Neural cell (in vitro differentiated cells): ENCODE measurements around the gene PLCB1. TPM values are rescaled to one million over a fixed set of nuclear protein-coding genes. Genes with fewer than 3 reads are reported as not detected.

ENCODE experiments used
- H2AFZ ChIP-seq: fragments of 200-600, 300-800 bp; sonication (generic), shearing (Covaris generic); 2 replicates; pipeline ENCODE4 v1.6.0; 2014; ENCODE audit warnings: low read depth, mild to moderate bottlenecking, antibody characterized with exemption, low read length, moderate library complexity
- H3F3A ChIP-seq: fragments of 200-600 bp; shearing (Covaris generic); 2 replicates; pipeline ENCODE4 v1.6.1; 2016; ENCODE audit warnings: mild to moderate bottlenecking, moderate library complexity, mixed read lengths, antibody characterized with exemption, low read length; ENCODE audit not compliant: insufficient read depth, poor library complexity, severe bottlenecking
- H3K27ac ChIP-seq: fragments of 200-600, 300-800 bp; sonication (generic), shearing (Covaris generic); 2 replicates; pipeline ENCODE4 v1.5.1; 2014; ENCODE audit warnings: mild to moderate bottlenecking, low read length, moderate library complexity
- H3K27me3 ChIP-seq: fragments of 300-800, 200-600 bp; sonication (generic), shearing (Covaris generic); 2 replicates; pipeline ENCODE4 v1.6.0; 2014; ENCODE audit warnings: mild to moderate bottlenecking, low read depth, low read length, moderate library complexity; ENCODE audit not compliant: insufficient read depth
- H3K36me3 ChIP-seq: fragments of 300-800, 200-600 bp; sonication (generic), shearing (Covaris generic); 2 replicates; pipeline ENCODE4 v1.5.1; 2014; ENCODE audit warnings: mild to moderate bottlenecking, antibody characterized with exemption, low read length, moderate library complexity; ENCODE audit not compliant: insufficient read depth
- H3K4me2 ChIP-seq: fragments of 300-800, 200-600 bp; sonication (generic), shearing (Covaris generic); 2 replicates; pipeline ENCODE4 v1.6.0; 2014; ENCODE audit warnings: mild to moderate bottlenecking, low read length
- H3K4me3 ChIP-seq: fragments of 300-800, 200-600 bp; sonication (generic), shearing (Covaris generic); 2 replicates; pipeline ENCODE4 v1.5.1; 2014; ENCODE audit warnings: mild to moderate bottlenecking, low read length, moderate library complexity
- H3K79me2 ChIP-seq: fragments of 200-600 bp; shearing (Covaris generic); replicated peaks from 2 replicates; pipeline ENCODE4 v1.6.0; 2014; ENCODE audit warnings: mild to moderate bottlenecking, low read length, moderate library complexity; ENCODE audit not compliant: insufficient read depth
- H3K9ac ChIP-seq: fragments of 300-800, 200-600 bp; sonication (generic), shearing (Covaris generic); 2 replicates; pipeline ENCODE4 v1.6.1; 2016; ENCODE audit warnings: mild to moderate bottlenecking, low read length, mixed read lengths
- H3K9me2 ChIP-seq: fragments of 200-600 bp; shearing (Covaris generic); 2 replicates; pipeline ENCODE4 v1.6.1; 2016; ENCODE audit warnings: mild to moderate bottlenecking, low read length, mixed read lengths; ENCODE audit not compliant: insufficient read depth
- H3K9me3 ChIP-seq: fragments of 200-600, 300-800 bp; sonication (generic), shearing (Covaris generic); 2 replicates; pipeline ENCODE4 v1.6.1; 2016; ENCODE audit warnings: mild to moderate bottlenecking, mixed run types, low read length, moderate library complexity, mixed read lengths
- H4K20me1 ChIP-seq: fragments of 200-600 bp; shearing (Covaris generic); 2 replicates; pipeline ENCODE4 v1.6.1; 2016; ENCODE audit warnings: mild to moderate bottlenecking, mixed run types; ENCODE audit not compliant: insufficient read depth
- EP300 ChIP-seq: fragments of 450-650 bp; conservative IDR thresholded peaks from 2 replicates; pipeline ENCODE4 v1.6.1; 2014; ENCODE audit warnings: antibody characterized with exemption, mild to moderate bottlenecking, moderate library complexity; ENCODE audit not compliant: poor library complexity, severe bottlenecking
- EZH2 ChIP-seq: fragments of 200-600, 300-800 bp; shearing (Covaris generic), sonication (generic); IDR thresholded peaks from 2 replicates; pipeline ENCODE4 v1.6.1; 2014; ENCODE audit warnings: antibody characterized with exemption, low read length, borderline replicate concordance, mild to moderate bottlenecking; ENCODE audit not compliant: insufficient read depth, poor library complexity, severe bottlenecking
- MXI1 ChIP-seq: fragments of 450-650 bp; conservative IDR thresholded peaks from 2 replicates; pipeline ENCODE4 v1.6.1; 2014; ENCODE audit warnings: antibody characterized with exemption, mild to moderate bottlenecking; ENCODE audit not compliant: poor library complexity, severe bottlenecking
- POLR2AphosphoS5 ChIP-seq: IDR thresholded peaks from 2 replicates; pipeline ENCODE4 v1.6.1; 2012
- RAD21 ChIP-seq: fragments of 450-650 bp; conservative IDR thresholded peaks from 2 replicates; pipeline ENCODE4 v1.6.1; 2014; ENCODE audit warnings: antibody characterized with exemption, mild to moderate bottlenecking, moderate library complexity
- SMC3 ChIP-seq: fragments of 450-650 bp; conservative IDR thresholded peaks from 2 replicates; pipeline ENCODE4 v1.6.1; 2014; ENCODE audit warnings: antibody characterized with exemption, mild to moderate bottlenecking, moderate library complexity; ENCODE audit not compliant: poor library complexity
- TAF1 ChIP-seq: IDR thresholded peaks from 2 replicates; pipeline ENCODE4 v1.6.1; 2012; ENCODE audit warnings: low read depth
- polyA plus RNA-seq: library from polyadenylated mRNA; depleted of rRNA; stranded (reverse); fragments of >200 nt; gene quantifications from 2 replicates; pipeline ENCODE4 v1.2.3, GENCODE V29; 2014
- TF ChIP-seq, protein P1 (sequence below): IDR thresholded peaks from 2 replicates; pipeline ENCODE4 v1.6.1; 2012; ENCODE audit warnings: borderline replicate concordance
- TF ChIP-seq, protein P2 (sequence below): fragments of 450-650 bp; IDR thresholded peaks from 2 replicates; pipeline ENCODE4 v1.5.1; 2014; ENCODE audit warnings: antibody characterized with exemption, mild to moderate bottlenecking, moderate library complexity; ENCODE audit not compliant: poor library complexity, severe bottlenecking

Gene PLCB1
- polyA plus RNA-seq, 1 donor from 2014 or later = 11.4 TPM

DNA sequence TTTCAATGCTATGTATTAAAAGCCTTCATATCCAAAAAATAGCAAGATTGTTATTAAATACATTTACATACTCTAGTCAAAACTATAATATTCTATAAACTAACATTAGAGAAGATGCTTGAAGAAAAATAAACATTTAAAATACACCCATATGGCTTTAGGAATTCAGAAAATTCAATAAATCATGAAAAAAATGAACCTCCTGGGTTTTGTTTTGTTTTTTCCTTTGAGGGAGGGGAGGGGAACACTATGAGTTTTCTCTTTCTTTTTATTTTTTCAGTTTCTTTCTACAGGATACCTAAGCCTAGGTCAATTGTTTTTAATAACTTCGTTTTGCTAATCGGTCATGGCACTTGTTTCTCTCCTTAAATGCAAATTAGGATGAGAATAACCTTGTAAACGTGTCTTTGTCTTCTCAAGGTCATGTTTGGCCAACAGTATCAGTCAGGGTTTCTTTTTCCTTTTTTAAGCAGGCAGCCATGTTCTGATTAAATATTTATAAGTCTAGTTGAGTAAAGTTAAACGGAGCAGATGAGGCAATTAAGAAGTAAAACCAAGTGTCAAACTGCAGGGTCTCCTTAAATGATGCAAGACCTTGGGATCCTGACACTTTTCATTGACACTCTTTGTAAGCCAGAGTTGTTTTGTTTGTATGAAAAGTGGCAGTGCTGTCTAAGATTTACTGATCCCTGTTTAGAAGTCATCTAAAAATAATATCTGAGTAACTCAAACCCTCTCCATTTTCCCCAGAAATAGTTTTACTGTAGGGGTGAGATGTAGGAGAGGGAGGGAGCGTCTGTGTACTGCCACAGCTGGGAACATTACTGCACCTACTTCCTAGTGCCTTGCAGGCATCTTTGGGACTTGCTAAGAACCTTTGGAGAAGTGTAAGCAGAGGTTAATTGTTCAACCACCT, 392.3 kb downstream of the PLCB1 start:
- H3K27me3 ChIP-seq = no peaks in the 10 kb centered on the region
- H3K4me3 ChIP-seq = no peak overlapping the region
- H3K9ac ChIP-seq = no peak overlapping the region
- no peaks in the 10 kb centered on the region for H3K79me2 ChIP-seq
- no peak overlapping the region for H2AFZ ChIP-seq
- TF ChIP-seq SMC3 (no peak), MXI1 (no peak), EP300 (no peak), RAD21 (no peak), EZH2 (no peak), POLR2AphosphoS5 (no peak), TAF1 (no peak)
- TF ChIP-seq, protein P1, sequence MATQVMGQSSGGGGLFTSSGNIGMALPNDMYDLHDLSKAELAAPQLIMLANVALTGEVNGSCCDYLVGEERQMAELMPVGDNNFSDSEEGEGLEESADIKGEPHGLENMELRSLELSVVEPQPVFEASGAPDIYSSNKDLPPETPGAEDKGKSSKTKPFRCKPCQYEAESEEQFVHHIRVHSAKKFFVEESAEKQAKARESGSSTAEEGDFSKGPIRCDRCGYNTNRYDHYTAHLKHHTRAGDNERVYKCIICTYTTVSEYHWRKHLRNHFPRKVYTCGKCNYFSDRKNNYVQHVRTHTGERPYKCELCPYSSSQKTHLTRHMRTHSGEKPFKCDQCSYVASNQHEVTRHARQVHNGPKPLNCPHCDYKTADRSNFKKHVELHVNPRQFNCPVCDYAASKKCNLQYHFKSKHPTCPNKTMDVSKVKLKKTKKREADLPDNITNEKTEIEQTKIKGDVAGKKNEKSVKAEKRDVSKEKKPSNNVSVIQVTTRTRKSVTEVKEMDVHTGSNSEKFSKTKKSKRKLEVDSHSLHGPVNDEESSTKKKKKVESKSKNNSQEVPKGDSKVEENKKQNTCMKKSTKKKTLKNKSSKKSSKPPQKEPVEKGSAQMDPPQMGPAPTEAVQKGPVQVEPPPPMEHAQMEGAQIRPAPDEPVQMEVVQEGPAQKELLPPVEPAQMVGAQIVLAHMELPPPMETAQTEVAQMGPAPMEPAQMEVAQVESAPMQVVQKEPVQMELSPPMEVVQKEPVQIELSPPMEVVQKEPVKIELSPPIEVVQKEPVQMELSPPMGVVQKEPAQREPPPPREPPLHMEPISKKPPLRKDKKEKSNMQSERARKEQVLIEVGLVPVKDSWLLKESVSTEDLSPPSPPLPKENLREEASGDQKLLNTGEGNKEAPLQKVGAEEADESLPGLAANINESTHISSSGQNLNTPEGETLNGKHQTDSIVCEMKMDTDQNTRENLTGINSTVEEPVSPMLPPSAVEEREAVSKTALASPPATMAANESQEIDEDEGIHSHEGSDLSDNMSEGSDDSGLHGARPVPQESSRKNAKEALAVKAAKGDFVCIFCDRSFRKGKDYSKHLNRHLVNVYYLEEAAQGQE = no peak
- TF ChIP-seq, protein P2, sequence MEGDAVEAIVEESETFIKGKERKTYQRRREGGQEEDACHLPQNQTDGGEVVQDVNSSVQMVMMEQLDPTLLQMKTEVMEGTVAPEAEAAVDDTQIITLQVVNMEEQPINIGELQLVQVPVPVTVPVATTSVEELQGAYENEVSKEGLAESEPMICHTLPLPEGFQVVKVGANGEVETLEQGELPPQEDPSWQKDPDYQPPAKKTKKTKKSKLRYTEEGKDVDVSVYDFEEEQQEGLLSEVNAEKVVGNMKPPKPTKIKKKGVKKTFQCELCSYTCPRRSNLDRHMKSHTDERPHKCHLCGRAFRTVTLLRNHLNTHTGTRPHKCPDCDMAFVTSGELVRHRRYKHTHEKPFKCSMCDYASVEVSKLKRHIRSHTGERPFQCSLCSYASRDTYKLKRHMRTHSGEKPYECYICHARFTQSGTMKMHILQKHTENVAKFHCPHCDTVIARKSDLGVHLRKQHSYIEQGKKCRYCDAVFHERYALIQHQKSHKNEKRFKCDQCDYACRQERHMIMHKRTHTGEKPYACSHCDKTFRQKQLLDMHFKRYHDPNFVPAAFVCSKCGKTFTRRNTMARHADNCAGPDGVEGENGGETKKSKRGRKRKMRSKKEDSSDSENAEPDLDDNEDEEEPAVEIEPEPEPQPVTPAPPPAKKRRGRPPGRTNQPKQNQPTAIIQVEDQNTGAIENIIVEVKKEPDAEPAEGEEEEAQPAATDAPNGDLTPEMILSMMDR = no peak
- no peaks in the 10 kb centered on the region for H3K9me3 ChIP-seq
- H3F3A ChIP-seq = no peaks in the 10 kb centered on the region
- no peaks in the 10 kb centered on the region for H4K20me1 ChIP-seq
- H3K27ac ChIP-seq = no peak overlapping the region
- no peak overlapping the region for H3K4me2 ChIP-seq
- H3K36me3 ChIP-seq = no peaks in the 10 kb centered on the region
- H3K9me2 ChIP-seq = no peaks in the 10 kb centered on the region

DNA sequence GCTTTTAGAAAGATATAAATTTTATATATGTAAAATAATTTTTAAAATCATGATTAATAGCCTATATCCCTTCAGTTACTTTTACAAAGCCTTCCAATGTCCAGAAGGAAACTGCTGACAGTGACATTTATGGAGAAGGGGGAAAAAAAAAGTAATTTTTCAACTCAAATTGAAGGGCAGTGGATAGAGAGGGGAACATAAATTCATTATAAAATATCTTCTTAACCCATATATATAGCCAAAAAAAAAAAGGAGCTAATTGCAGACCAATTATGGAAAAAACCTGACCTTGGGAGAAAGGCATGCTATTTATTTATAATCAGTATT, 392.9 kb downstream of the PLCB1 start:
- no peaks in the 10 kb centered on the region for H3F3A ChIP-seq
- H3K9me2 ChIP-seq = no peaks in the 10 kb centered on the region
- H3K27ac ChIP-seq = no peak overlapping the region
- no peak overlapping the region for H3K4me2 ChIP-seq
- no peak for TF ChIP-seq RAD21
- no peaks in the 10 kb centered on the region for H4K20me1 ChIP-seq
- H3K9ac ChIP-seq = no peak overlapping the region
- no peaks in the 10 kb centered on the region for H3K27me3 ChIP-seq
- no peak overlapping the region for H3K4me3 ChIP-seq
- H3K36me3 ChIP-seq = no peaks in the 10 kb centered on the region
- H2AFZ ChIP-seq = no peak overlapping the region
- no peaks in the 10 kb centered on the region for H3K9me3 ChIP-seq
- no peaks in the 10 kb centered on the region for H3K79me2 ChIP-seq
